LNCaP clone FGC (cell line): Measurements from ENCODE around the gene ZNF205.

ENCODE experiments used
- DNase-seq: peaks from one replicate; pipeline ENCODE4 v3.0.0-alpha.2; 2011; ENCODE audit warnings: low read depth
- H3K4me3 ChIP-seq: 2 replicates; pipeline ENCODE4 v1.5.1; 2011; ENCODE audit warnings: mild to moderate bottlenecking, low read depth, low read length, control low read depth
- CTCF ChIP-seq: IDR thresholded peaks from 2 replicates; pipeline ENCODE4 v1.5.1; 2012; ENCODE audit warnings: mild to moderate bottlenecking; ENCODE audit not compliant: control insufficient read depth, insufficient read depth; ENCODE audit errors: extremely low read depth

Gene ZNF205

GRCh38 chr16:3113765-3114479 is 1.5 kb downstream of the ZNF205 start:
- no peak for DNase-seq
- H3K4me3 ChIP-seq: peak overlapping the region; percentile 98
- TF ChIP-seq CTCF: no peak

- no peak for TF ChIP-seq CTCF
- no peak for DNase-seq
- H3K4me3 ChIP-seq: no peak overlapping the region
These were observed 2.6 kb downstream of the ZNF205 start for GRCh38 chr16:3115003-3115402.

GRCh38 chr16:3115561-3115960 is 3.2 kb downstream of the ZNF205 start:
- DNase-seq: no peak
- no peak for TF ChIP-seq CTCF
- H3K4me3 ChIP-seq: no peak overlapping the region

GRCh38 chr16:3118204-3118790 is 5.9 kb downstream of the ZNF205 start:
- no peak for TF ChIP-seq CTCF
- H3K4me3 ChIP-seq: no peak overlapping the region
- no peak for DNase-seq

GRCh38 chr16:3118846-3119245 is 6.5 kb downstream of the ZNF205 start:
- no peak for DNase-seq
- no peak for TF ChIP-seq CTCF

GRCh38 chr16:3119286-3119685 is 6.9 kb downstream of the ZNF205 start:
- no peak for DNase-seq
- H3K4me3 ChIP-seq: no peak overlapping the region
- no peak for TF ChIP-seq CTCF

More at GRCh38 chr16:3118846-3119245, 6.5 kb downstream of the ZNF205 start:
- no peak overlapping the region for H3K4me3 ChIP-seq
